A549 (cell line): ENCODE measurements around the gene KIF5B.

ENCODE experiments used
- CTCF ChIP-seq: fragments of >200 bp; sonication (Bioruptor Twin); formaldehyde crosslinking; IDR thresholded peaks from 3 replicates; pipeline ENCODE4 v1.5.1; 2016
- JUN ChIP-seq, 2 experiments: fragments of >200 bp; sonication (Bioruptor Twin); formaldehyde crosslinking; IDR thresholded peaks; 2 replicates in 1 of 2; 3 replicates in 1 of 2; pipeline ENCODE4 v1.6.1; 2016 to 2017
- JUNB ChIP-seq: fragments of >200 bp; sonication (Bioruptor Twin); formaldehyde crosslinking; IDR thresholded peaks from 2 replicates; pipeline ENCODE4 v1.6.1; 2016
- KDM5A ChIP-seq: fragments of 200-600 bp; sonication (generic); IDR thresholded peaks from 2 replicates; pipeline ENCODE4 v1.6.1; 2016; ENCODE audit warnings: antibody characterized with exemption, mild to moderate bottlenecking
- POLR2A ChIP-seq: IDR thresholded peaks from 2 replicates; pipeline ENCODE4 v1.6.1; 2012; ENCODE audit warnings: mild to moderate bottlenecking, low read length
- POLR2AphosphoS2 ChIP-seq: conservative IDR thresholded peaks from 2 replicates; pipeline ENCODE4 v1.6.1; 2012; ENCODE audit warnings: low read length, improper control_type of control experiment, inconsistent platforms
- REST ChIP-seq: fragments of 200-600 bp; sonication (generic); IDR thresholded peaks from 2 replicates; pipeline ENCODE4 v1.6.1; 2016; ENCODE audit warnings: antibody characterized with exemption, mild to moderate bottlenecking, moderate library complexity

- TF ChIP-seq POLR2A: no peak
- no peak for TF ChIP-seq KDM5A
- no peak for TF ChIP-seq CTCF
- TF ChIP-seq JUN (IDR thresholded peaks at IDR 0.05): no peak
- TF ChIP-seq JUNB: no peak
- TF ChIP-seq REST: no peak
- TF ChIP-seq POLR2AphosphoS2: no peak
Measured at GRCh38 chr10:31978156-31978483, 78.1 kb downstream of the KIF5B start.
